Germinal center (tissue), 1 donor: ENCODE data around the gene CRACDL.
"Not testable (repeated sequence)": the region's sequence is repeated elsewhere in the genome, so short reads cannot be mapped to it uniquely, and the experiment has no call there.

Experiments used
- DNase-seq: peaks from one replicate; pipeline ENCODE4 v3.0.0; 2012; ENCODE audit warnings: mixed read lengths, low spot score

CRACDL gene

DNA sequence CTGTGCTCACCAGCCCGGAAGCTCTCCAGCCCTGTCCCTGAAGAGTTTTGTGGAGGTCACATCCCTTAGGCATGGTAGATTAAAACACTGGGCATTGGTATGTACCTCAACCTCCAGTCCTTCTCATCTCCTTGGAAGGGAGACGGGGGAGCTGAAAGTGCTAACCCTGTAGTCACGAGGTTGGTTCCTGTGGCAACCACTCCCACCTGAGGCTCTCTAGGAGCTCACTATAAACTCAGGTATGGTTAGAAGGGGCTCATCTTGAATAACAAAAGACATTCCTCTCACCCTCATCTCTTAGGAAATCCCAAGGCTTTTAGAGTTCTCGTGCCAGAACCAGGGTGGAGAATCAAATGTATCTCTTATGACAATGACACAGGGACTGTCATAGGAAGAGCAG is 162.1 kb downstream of the CRACDL start:
- no peak for DNase-seq

DNA sequence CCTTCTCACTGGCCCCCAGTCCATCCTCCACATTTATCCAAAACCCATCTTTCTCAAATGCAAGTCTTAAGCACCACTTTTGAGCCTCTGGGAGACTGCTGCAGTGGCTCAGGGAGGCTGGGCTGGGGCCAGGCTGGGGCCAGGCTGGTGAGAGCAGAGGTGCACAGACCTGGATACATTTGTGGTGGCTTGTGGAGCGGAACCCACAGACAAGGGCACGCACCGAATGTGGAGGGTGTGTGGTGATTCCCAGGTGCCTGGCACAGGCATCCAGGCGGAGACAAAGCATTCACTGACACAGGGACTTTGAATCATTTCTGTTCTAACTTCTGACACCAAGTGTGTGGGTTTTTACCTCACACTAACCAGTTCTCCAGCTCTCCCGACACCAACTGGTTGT is 162.9 kb downstream of the CRACDL start:
- DNase-seq, result no peak

DNA sequence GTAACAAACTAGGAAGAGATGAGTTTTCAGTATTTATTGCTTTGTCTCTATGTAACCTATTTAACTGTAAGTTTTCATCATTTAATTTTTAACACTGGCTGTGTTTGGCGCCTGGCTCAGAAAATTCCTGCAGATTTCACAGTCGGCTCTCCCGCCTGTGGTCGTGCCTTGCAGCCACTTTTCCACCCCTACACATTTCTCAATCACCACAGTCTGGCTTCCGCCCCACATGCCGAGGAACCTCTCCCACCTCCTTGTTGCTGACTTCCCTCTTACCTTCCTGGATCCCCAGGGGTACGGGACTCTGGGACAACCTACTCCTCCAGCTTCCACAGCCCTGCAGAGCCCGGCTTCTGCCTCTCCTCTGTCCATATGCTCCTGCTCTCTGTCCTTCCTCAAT is 163.5 kb downstream of the CRACDL start:
- DNase-seq, result no peak

- peak; percentile 58 for DNase-seq
Measured at GRCh38 chr2:98771721-98772524, 164.1 kb downstream of the CRACDL start.

- DNase-seq, result no peak
Measured at GRCh38 chr2:98771264-98771663, 164.8 kb downstream of the CRACDL start.

DNA sequence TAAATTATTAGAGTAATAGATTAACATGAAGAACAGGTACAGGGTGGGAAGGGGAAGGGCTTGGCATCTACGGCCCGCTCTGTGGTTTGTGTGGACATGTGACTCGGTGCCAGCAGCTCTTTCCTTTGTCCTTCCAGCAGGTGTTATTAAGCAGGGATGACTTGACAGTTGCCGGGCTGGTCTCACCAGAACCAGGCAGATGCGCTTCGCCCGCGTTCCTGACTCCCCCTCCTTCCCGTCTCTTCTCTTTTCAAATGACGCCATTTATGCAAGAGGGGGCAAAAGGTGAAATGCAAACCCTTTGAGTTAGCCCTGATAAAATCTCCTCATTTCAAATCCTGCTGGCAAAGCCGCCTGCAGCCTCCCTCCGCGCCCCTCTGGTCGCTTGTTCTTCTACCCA is 166.2 kb downstream of the CRACDL start:
- DNase-seq, result no peak

DNA sequence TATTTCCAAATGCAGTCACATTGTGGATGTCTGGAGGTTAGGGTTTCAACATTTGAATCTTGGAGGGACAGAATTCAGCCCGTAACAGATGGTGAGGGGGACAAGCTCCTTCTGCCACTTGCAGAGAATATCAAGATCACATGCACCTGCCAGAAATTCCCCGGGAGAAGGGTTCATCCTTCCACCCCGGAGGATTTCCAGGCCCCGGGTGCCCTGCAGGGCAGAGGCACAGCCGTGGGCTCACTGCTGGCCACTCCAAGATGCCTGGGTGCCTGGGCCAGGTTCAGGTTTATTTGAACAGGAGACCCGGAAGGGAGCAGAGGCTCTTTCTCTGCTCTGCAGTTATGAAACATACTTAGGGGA is 166.9 kb downstream of the CRACDL start:
- no peak for DNase-seq

DNA sequence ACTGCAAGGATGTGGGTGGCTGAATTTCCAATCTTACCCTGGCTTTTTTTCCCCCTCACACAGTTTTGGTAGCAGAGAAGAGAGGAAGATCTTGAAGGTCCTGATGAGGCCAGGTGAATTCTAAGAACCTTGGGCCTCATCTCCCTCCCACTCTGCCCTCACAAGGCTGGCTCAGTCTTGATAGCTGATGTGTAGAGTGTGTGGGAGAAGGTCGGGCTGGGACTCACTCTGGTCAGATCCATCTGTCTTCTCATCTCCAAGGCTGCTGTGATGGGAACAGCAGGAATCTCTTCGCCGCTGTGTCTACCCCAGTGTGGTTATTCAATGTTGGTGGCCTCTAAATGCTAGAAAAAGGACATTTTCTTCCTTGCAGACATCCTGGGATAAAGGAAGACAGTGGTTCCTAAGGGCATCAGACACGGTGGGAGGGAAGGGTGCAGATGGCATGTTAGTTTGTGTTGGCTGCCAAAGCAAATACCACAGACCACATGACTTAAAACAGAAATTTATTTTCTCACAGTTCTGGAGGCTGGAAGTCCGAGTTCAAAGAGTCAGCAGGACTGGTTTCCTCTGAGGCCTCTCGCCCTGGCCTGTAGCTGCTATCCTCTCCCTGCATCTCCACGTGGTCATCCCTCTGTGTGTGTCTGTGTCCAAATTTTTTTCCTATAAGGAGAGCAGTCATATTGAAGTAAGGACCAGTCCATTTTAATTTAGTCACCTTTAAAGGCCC is 167.5 kb downstream of the CRACDL start:
- no peak for DNase-seq

DNA sequence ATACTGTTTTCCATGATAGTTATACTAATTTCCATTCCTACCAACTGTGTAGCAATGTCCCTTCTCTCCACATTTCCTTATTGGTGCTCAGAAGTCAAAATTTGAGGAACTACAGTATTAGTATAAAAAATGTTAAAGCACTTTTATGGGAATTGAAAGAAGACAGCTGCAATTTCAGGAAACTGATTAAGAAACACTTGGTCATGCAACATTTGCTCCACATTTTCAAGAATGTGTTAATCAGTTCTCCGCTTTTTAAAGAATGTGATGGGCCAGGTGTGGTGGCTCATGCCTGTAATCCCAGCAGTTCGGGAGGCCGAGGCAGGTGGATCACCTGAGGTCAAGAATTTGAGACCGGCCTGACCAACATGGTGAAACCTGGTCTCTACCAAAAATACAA is 171.5 kb downstream of the CRACDL start:
- no peak for DNase-seq

- no peak for DNase-seq
Measured at GRCh38 chr2:98763209-98763951, 172.6 kb downstream of the CRACDL start.

- DNase-seq, result no peak
Measured at GRCh38 chr2:98761909-98762308, 174.1 kb downstream of the CRACDL start.

- no peak for DNase-seq
Measured at GRCh38 chr2:98761267-98761781, 174.7 kb downstream of the CRACDL start.

DNA sequence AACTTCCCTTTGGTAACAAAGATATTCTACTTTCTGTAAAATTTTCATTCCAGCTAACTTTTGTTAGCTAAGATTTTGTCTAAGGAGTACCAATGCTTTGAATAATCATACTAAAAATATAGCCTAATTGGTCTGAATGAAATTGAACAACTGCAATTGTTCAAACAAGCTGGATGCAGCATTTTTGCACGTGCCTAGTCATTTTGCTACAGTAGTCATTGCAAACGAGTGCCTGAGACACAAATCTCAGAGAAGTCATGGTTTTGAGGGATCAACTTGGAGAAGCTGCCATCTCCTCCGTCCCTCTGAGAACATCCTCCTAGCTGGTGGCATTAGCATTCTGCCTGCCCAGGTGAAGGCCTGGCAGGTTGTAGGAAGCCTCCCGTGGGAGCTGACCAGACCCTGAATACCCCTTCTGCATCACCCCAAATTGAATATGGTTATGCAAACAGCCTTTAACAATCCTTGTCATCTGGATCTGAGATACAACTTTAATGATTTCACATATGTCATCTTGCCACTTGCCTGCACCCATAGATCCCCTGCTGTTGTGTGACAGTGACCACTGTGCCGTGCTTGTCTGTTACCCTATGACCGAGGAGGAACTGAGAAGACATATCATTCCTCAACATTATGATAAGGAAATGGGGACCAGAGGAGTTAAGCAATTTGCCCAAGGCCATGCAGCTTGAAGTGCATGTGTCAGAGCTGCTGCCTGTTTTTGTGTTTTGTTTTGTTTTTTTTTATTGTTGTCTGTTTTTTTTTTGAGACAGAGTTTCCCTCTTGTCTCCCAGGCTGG is 176.0 kb downstream of the CRACDL start:
- no peak for DNase-seq

GRCh38 chr2:98759338-98759737 is 176.7 kb downstream of the CRACDL start:
- DNase-seq, result no peak

DNA sequence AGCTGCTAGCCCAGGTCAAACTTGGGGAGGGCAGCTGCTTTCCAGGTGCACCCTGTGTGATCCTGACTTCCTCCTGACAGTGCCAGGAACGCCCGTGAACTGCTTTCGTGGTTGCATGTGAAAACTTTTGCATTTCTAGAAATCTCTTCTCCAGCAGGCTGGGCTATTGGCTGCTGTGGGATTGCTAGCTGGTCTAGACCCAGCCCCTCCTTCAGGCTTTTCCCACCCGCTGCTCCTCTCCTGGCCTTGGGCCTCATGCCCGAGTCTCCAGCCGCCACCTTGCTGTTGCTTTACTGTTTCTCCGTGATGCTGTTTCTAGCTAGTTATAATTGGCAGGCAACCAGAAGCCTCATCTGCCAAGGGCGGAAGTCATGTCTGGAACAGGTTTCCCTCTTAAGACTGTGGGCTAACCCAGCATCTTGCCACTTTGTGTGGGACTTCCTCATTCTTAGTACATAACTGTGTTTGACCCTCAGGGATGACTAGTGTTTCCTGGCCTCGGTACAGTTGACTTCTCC is 178.1 kb downstream of the CRACDL start:
- peak; percentile 83 for DNase-seq

DNA sequence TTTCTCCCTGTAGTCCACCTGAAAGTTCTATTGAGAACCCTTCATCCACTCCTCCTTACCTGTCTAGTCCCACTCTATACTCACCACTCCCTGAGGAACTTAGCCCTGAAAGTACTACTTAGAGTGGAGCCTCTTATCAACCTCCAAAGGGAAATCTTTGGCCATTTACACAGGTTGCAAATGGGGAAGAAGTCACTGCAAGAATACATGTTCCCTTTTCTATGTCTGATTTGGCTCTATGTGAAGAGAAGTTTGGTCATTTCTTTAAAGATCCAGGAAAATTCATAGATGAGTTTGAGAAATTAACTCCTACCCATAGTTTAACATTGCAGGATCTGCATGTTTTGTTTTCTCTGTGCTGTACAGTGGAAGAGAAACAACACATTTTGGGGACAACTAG is 182.2 kb downstream of the CRACDL start:
- DNase-seq, result no peak

- DNase-seq, result not testable (repeated sequence)
Measured at GRCh38 chr2:98752711-98753110, 183.3 kb downstream of the CRACDL start.

GRCh38 chr2:98751748-98752147 is 184.3 kb downstream of the CRACDL start:
- DNase-seq, result no peak

DNA sequence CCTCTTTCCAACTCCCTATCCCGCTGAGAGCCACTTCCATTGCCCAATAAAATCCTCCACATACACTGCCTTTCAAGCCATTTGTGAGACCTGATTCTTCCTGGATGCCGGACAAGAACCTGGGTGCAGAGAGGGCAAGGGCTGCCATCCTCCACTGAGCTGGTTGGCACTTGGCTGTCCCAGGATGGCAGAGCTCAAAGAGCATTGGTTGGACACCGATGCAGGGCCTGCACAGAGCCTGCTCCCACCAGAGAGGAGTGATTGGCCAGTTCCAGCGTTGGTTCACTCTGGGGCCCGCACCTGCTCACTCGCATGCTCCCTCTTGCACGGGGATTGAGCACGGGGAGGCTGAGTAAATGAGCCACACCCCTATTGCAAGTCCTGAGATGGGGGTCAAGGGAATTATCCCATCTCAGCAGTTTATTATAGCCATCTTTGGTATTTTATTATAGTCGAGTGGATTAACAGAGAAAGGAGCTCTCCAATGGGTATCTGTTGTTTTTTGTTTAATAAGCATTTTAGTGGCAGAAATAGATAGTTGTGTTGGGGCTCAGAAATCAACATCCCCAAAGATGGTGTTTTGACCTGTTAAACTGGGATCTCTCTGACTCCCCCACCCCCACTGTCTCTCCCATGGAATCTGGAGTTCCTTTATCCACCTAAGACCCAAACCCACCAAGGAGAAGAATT is 185.3 kb downstream of the CRACDL start:
- no peak for DNase-seq

DNA sequence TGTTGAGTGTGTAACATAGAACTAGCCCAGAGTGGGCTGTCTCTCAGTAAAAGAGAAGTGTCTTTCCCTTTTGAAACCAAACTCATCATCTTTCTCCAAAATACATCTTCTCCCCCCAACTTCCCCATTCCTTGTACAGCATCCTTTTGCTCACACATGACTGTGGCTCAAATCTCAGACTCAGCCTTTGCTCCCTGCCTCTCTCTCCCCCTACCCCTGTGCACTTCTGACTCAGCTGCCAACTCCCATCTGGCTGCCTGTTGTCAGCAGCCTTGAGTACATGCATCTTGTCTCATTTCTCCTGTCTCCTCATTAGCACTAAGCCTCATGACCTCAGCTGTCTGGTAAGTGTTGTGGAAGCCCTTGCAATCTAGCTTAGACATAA is 187.0 kb downstream of the CRACDL start:
- no peak for DNase-seq
